ENCODE data around the gene LAMB4.

Gene LAMB4

GRCh38 chr7:108079648-108080591, 50.2 kb downstream of the LAMB4 start:
- peak; percentile 84 for DNase-seq (ENCODE audit: low read depth)

GRCh38 chr7:108079276-108079647, 50.9 kb downstream of the LAMB4 start:
- DNase-seq (ENCODE audit: low read depth), result no peak

GRCh38 chr7:108078691-108079090, 51.5 kb downstream of the LAMB4 start:
- DNase-seq (ENCODE audit: low read depth), result no peak

- peak; percentile 62 for DNase-seq (ENCODE audit: low read depth)
These were observed 51.9 kb downstream of the LAMB4 start for GRCh38 chr7:108078211-108078673.

- no peak for DNase-seq (ENCODE audit: low read depth)
These were observed 52.5 kb downstream of the LAMB4 start for GRCh38 chr7:108077709-108078108.

GRCh38 chr7:108076156-108076555, 54.0 kb downstream of the LAMB4 start:
- no peak for DNase-seq (ENCODE audit: low read depth)

GRCh38 chr7:108073305-108074070, 56.7 kb downstream of the LAMB4 start:
- peak; percentile 41 for DNase-seq (ENCODE audit: low read depth)

GRCh38 chr7:108072739-108073138, 57.4 kb downstream of the LAMB4 start:
- no peak for DNase-seq (ENCODE audit: low read depth)

- no peak for DNase-seq (ENCODE audit: low read depth)
These were observed 58.0 kb downstream of the LAMB4 start for GRCh38 chr7:108072116-108072515.

- no peak for DNase-seq (ENCODE audit: low read depth)
These were observed 58.6 kb downstream of the LAMB4 start for GRCh38 chr7:108071551-108071950.

- DNase-seq (ENCODE audit: low read depth), result no peak
These were observed 60.5 kb downstream of the LAMB4 start for GRCh38 chr7:108069646-108070045.

- no peak for DNase-seq (ENCODE audit: low read depth)
These were observed 62.3 kb downstream of the LAMB4 start for GRCh38 chr7:108067844-108068243.

- DNase-seq (ENCODE audit: low read depth), result no peak
These were observed 63.7 kb downstream of the LAMB4 start for GRCh38 chr7:108066486-108066885.

GRCh38 chr7:108063520-108063933, 66.6 kb downstream of the LAMB4 start:
- no peak for DNase-seq (ENCODE audit: low read depth)

- peak; percentile 59 for DNase-seq (ENCODE audit: low read depth)
These were observed 67.7 kb downstream of the LAMB4 start for GRCh38 chr7:108062250-108063014.

- DNase-seq (ENCODE audit: low read depth), result peak; percentile 76
These were observed 70.6 kb downstream of the LAMB4 start for GRCh38 chr7:108059526-108059925.

- DNase-seq (ENCODE audit: low read depth), result no peak
These were observed 72.1 kb downstream of the LAMB4 start for GRCh38 chr7:108057951-108058481.

- peak; percentile 51 for DNase-seq (ENCODE audit: low read depth)
These were observed 74.5 kb downstream of the LAMB4 start for GRCh38 chr7:108055611-108056021.

GRCh38 chr7:108054537-108054936, 75.6 kb downstream of the LAMB4 start:
- no peak for DNase-seq (ENCODE audit: low read depth)

- DNase-seq (ENCODE audit: low read depth), result no peak
These were observed 76.9 kb downstream of the LAMB4 start for GRCh38 chr7:108053250-108053649.

GRCh38 chr7:108051454-108051853, 78.7 kb downstream of the LAMB4 start:
- DNase-seq (ENCODE audit: low read depth), result peak; percentile 21

GRCh38 chr7:108049962-108050361, 80.2 kb downstream of the LAMB4 start:
- DNase-seq (ENCODE audit: low read depth), result no peak
